HepG2 (cell line): ENCODE measurements around the gene MRPL43. TPM values are rescaled to one million over a fixed set of nuclear protein-coding genes. Genes with fewer than 3 reads are reported as not detected.
A peak's percentile ranks its signal among the peaks of the same experiment; 100 is the strongest.

ENCODE experiments used
- ARID3A ChIP-seq: IDR thresholded peaks from 2 replicates; pipeline ENCODE4 v1.6.1; 2012; ENCODE audit warnings: low read depth, low read length, improper control_type of control experiment
- ATF1 ChIP-seq: IDR thresholded peaks from 2 replicates; pipeline ENCODE4 v1.6.1; 2016; ENCODE audit warnings: mild to moderate bottlenecking, control low read depth
- HNF1B ChIP-seq: sonication (generic); formaldehyde crosslinking; IDR thresholded peaks from 2 replicates; pipeline ENCODE4 v1.5.1; 2020; ENCODE audit warnings: mild to moderate bottlenecking, moderate library complexity, missing genetic modification reagents
- NFYC ChIP-seq: IDR thresholded peaks from 2 replicates; pipeline ENCODE4 v1.6.1; 2016; ENCODE audit warnings: missing genetic modification reagents, missing compliant biosample characterization
- RXRA ChIP-seq: sonication (generic); formaldehyde crosslinking; IDR thresholded peaks from 2 replicates; pipeline ENCODE4 v1.5.1; 2020; ENCODE audit warnings: missing genetic modification reagents
- SMAD3 ChIP-seq: sonication (generic); formaldehyde crosslinking; IDR thresholded peaks from 2 replicates; pipeline ENCODE4 v1.4.0; 2020; ENCODE audit warnings: missing genetic modification reagents
- SNAPC2 ChIP-seq: sonication (generic); formaldehyde crosslinking; IDR thresholded peaks from 2 replicates; pipeline ENCODE4 v1.8.1; 2022; ENCODE audit warnings: mild to moderate bottlenecking, missing genetic modification reagents
- THAP8 ChIP-seq: sonication (generic); formaldehyde crosslinking; IDR thresholded peaks from 2 replicates; pipeline ENCODE4 v1.5.1; 2020; ENCODE audit warnings: missing genetic modification reagents, mild to moderate bottlenecking, borderline replicate concordance
- ZBTB8A ChIP-seq: sonication (generic); formaldehyde crosslinking; IDR thresholded peaks from 2 replicates; pipeline ENCODE4 v1.4.0; 2020; ENCODE audit warnings: mild to moderate bottlenecking, low read depth, missing genetic modification reagents, borderline replicate concordance
- ZC3H13 ChIP-seq: sonication (generic); formaldehyde crosslinking; IDR thresholded peaks from 2 replicates; pipeline ENCODE4 v1.8.1; 2023; ENCODE audit warnings: mild to moderate bottlenecking, missing genetic modification reagents, moderate library complexity
- ZEB1 ChIP-seq: IDR thresholded peaks from 2 replicates; pipeline ENCODE4 v1.6.1; 2012; ENCODE audit warnings: mild to moderate bottlenecking, low read depth, inconsistent platforms; ENCODE audit not compliant: insufficient replicate concordance
- ZNF101 ChIP-seq: sonication (generic); formaldehyde crosslinking; IDR thresholded peaks from 2 replicates; pipeline ENCODE4 v1.4.0; 2020; ENCODE audit warnings: mild to moderate bottlenecking, low read depth, missing genetic modification reagents, borderline replicate concordance
- ZNF367 ChIP-seq: sonication (generic); formaldehyde crosslinking; IDR thresholded peaks from 2 replicates; pipeline ENCODE4 v1.4.0; 2020; ENCODE audit warnings: missing genetic modification reagents, borderline replicate concordance
- ZNF407 ChIP-seq: sonication (generic); formaldehyde crosslinking; IDR thresholded peaks from one replicate; pipeline ENCODE4 v1.5.1; 2020; ENCODE audit warnings: mild to moderate bottlenecking, missing genetic modification reagents; ENCODE audit errors: not compliant biosample characterization
- ZNF615 ChIP-seq: sonication (generic); formaldehyde crosslinking; IDR thresholded peaks from 2 replicates; pipeline ENCODE4 v1.5.0; 2020; ENCODE audit warnings: mild to moderate bottlenecking, missing genetic modification reagents, borderline replicate concordance
- ZNF775 ChIP-seq: sonication (generic); formaldehyde crosslinking; IDR thresholded peaks from 2 replicates; pipeline ENCODE4 v1.4.0; 2020; ENCODE audit warnings: missing genetic modification reagents, mild to moderate bottlenecking, moderate library complexity, borderline replicate concordance
- polyA plus RNA-seq, 8 experiments: library from polyadenylated mRNA; depleted of rRNA in 3 of 8; stranded (reverse) in 7 of 8; unstranded in 1 of 8; fragments of >200 nt; fragmentation: Illumina TruSeq in 4 of 8; extraction: Trizol in 4 of 8; gene quantifications; 2 replicates each; pipeline versions ENCODE4 v1.2.1 to v1.2.3, GENCODE V29; 2011 to 2016; ENCODE audit warnings: low read depth in 4 of 8, missing spikeins in 1 of 8, mixed read lengths in 1 of 8; ENCODE audit not compliant: insufficient read depth in 1 of 8
- total RNA-seq, 5 experiments: library from RNA; depleted of rRNA; stranded (reverse); fragments of >200 nt; fragmentation: Illumina TruSeq; extraction: Trizol; gene quantifications; 2 replicates each; pipeline ENCODE4 v1.2.3, GENCODE V29; 2016; ENCODE audit warnings: low read depth in 1 of 5

Gene MRPL43
- total and polyA plus RNA-seq, 2 of the 13 experiments (the other 11 are each of a cell fraction or from before 2014, with no cell fraction given), result 71.0 to 73.7 TPM

GRCh38 chr10:100986952-100987684 lies at the start of gene MRPL43, which contains the start of gene TWNK (continued):
- TF ChIP-seq HNF1B (CRISPR knock-in tag) (peak; percentile 89), ARID3A (no peak), NFYC (CRISPR knock-in tag) (no peak), ATF1 (CRISPR knock-in tag) (no peak; the same call in 1 of the 2 replicates), ZNF775 (CRISPR knock-in tag) (no peak), ZBTB8A (CRISPR knock-in tag) (no peak), THAP8 (peak; percentile 96; the same call in 1 of the 2 replicates), SNAPC2 (CRISPR knock-in tag) (peak; percentile 85), ZNF101 (CRISPR knock-in tag) (no peak), RXRA (CRISPR knock-in tag) (peak; percentile 51), ZNF367 (CRISPR knock-in tag) (no peak), ZNF615 (CRISPR knock-in tag) (no peak), ZNF407 (CRISPR knock-in tag) (peak; percentile 47), SMAD3 (CRISPR knock-in tag) (no peak), ZEB1 (no peak), ZC3H13 (CRISPR knock-in tag) (peak; percentile 99)
